Activated CD8-positive, alpha-beta memory T cell treated with anti-CD3 and anti-CD28 coated beads, Interleukin-2, amount 10 ng/mL, durations not matched to agents 7 days and 5 days (primary cell): Measurements from ENCODE around the gene IL4I1. TPM values are rescaled to one million over a fixed set of nuclear protein-coding genes. Genes with fewer than 3 reads are reported as not detected.

Source experiments
- ATAC-seq: fragments of 150-1000 bp; cut with Tn5 transposase; one replicate; pipeline ENCODE4 v1.10.0; 2021; ENCODE audit warnings: moderate library complexity
- CTCF ChIA-PET: fragments of 350-600 bp; sonication (Branson Sonifier 250); formaldehyde crosslinking; loops from one replicate; lab custom pipeline; 2021; ENCODE audit warnings: antibody characterized with exemption; lab: Charles Lee
- DNase-seq: peaks from one replicate; pipeline ENCODE4 v3.0.0-alpha.2; 2020
- H3K27ac Mint-ChIP-seq: one replicate; pipeline ENCODE4 v1.8.0; 2021; ENCODE audit warnings: mild to moderate bottlenecking, mixed read lengths
- H3K27me3 Mint-ChIP-seq: one replicate; pipeline ENCODE4 v1.8.0; 2021; ENCODE audit warnings: mixed read lengths
- H3K36me3 Mint-ChIP-seq: one replicate; pipeline ENCODE4 v1.8.0; 2021; ENCODE audit warnings: mild to moderate bottlenecking, mixed read lengths
- H3K4me1 Mint-ChIP-seq: one replicate; pipeline ENCODE4 v1.8.0; 2021; ENCODE audit warnings: mixed read lengths
- H3K4me3 Mint-ChIP-seq: one replicate; pipeline ENCODE4 v1.8.0; 2021; ENCODE audit warnings: mild to moderate bottlenecking, moderate library complexity, mixed read lengths
- H3K9me3 Mint-ChIP-seq: one replicate; pipeline ENCODE4 v1.8.0; 2022; ENCODE audit warnings: low read depth, mixed read lengths
- total RNA-seq, 2 experiments: library from RNA; stranded (reverse); gene quantifications; one replicate each; pipeline ENCODE4 v1.2.3, GENCODE V29; 2021

The IL4I1 gene
- total RNA-seq, 2 experiments from 2014 or later = 1.7 to 12.3 TPM

DNA sequence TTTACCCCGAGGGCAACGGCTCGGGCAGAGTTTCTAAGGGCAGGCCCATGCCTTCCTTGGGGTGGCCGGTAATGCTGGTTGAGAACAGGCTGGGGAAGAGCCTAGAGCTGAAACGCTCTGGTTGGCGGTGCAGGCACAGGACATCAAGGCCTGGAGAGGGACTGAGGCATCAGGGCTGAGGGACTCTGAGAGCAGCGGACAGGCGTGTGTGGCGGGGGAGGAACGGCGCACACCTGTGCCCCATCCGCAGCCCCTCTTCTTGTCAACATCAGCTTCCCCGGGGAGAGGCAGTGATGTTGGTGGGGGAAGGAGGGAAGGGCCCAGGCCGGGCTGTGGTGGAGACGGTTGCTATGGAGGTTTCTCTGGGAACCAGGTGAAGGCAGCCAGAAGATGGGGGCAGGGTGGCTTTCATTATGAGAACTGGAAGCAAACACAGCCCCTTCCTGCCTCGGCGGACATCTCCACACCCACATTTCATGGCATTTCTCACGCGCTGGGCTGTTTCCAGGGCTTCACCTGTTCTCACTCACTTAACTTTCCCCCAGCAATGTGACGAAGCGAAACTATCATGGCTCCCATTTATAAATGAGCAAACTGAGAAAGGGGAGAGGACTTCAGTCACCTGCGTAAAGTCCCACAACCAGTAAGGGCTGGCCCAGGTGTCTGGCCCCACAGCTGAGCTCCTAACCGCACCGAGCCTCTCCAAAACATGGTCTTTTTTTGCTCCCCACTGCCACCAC lies 24.1 kb upstream of the IL4I1 start:
- no peak overlapping the region for H3K4me3 Mint-ChIP-seq
- DNase-seq (no peak), ATAC-seq (no peak)
- H3K9me3 Mint-ChIP-seq = no peaks in the 10 kb centered on the region
- no peak overlapping the region for H3K27ac Mint-ChIP-seq
- no peaks in the 10 kb centered on the region for H3K27me3 Mint-ChIP-seq
- CTCF ChIA-PET = interaction anchor here (0.5 kb wide), 1 partner anchor 170 kb away, joined by 3 read pairs; no protein-coding TSS in a partner anchor
- peaks cover 47% of the 10 kb centered on the region for H3K36me3 Mint-ChIP-seq
- peaks cover 48% of the 10 kb centered on the region for H3K4me1 Mint-ChIP-seq

DNA sequence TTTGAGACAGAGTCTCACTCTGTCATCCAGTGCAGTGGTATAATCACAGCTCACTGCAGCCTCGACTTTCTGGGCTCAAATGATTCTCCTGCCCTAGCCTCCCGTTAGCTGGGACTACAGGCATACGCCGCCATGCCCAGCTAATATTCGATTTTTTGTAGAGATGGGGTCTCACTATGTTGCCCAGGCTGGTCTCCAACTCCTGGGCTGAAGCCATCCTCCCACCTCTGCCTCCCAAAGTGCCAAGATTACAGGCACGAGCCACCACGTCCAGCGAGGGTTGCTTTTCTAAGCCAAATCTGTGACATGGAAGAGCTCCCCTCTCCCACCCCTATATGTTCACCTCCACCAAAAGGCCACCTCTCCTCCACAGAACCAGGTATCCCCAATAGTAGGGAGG lies 21.4 kb upstream of the IL4I1 start:
- no peaks in the 10 kb centered on the region for H3K9me3 Mint-ChIP-seq
- DNase-seq (no peak), ATAC-seq (no peak)
- CTCF ChIA-PET = interaction anchor here (1.1 kb wide), 1 partner anchor 28 kb away, joined by 3 read pairs; no protein-coding TSS in a partner anchor
- peaks cover 46% of the 10 kb centered on the region for H3K4me1 Mint-ChIP-seq
- H3K27ac Mint-ChIP-seq = no peak overlapping the region
- H3K27me3 Mint-ChIP-seq = no peaks in the 10 kb centered on the region
- H3K4me3 Mint-ChIP-seq = no peak overlapping the region
- H3K36me3 Mint-ChIP-seq = peaks cover 53% of the 10 kb centered on the region

DNA sequence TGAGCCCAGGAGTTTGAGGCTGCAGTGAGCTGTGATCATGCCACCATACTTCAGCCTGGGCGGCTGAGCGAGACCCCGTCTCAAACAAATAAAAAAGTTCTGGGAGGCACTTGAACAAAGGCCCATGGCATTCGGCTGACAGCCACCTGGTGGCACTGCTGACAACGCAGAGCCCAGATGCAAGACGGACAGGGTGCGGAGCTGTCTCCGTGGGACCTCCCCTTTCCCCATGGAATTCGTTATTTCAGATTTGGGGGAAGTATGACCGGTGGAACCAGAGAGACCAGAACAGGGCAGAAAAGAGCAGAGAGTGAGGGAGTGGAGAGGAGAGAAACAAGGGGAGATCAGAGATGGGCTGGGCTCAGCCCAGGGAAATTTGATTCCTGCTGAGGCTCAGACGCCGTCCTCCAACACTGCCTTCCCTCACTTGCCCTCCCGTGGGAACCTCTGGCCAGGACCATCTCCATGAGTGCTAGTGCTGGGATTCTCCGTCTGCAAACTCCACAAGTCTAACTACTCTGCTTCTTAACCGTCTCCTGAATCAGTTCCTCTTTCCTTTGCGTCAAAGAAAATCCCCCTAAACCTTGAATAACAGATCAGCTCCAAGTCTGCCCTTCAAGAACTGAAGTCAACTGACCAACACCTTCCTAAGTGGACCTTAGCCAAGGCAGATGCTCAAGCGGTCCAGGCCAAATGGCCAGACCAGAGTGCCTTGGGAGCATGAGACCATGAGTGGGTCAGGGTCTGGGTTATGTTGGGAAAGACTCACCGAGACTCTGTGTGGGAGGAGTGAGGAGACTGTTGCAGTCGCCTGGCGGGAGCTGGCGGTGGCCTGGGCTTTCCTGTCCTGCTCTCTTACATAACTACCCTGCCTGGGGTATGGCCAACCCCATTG lies 20.4 kb upstream of the IL4I1 start:
- peaks cover 47% of the 10 kb centered on the region for H3K4me1 Mint-ChIP-seq
- H3K36me3 Mint-ChIP-seq = peaks cover 58% of the 10 kb centered on the region
- H3K27ac Mint-ChIP-seq = peak overlapping the region; percentile 41
- no peak overlapping the region for H3K4me3 Mint-ChIP-seq
- no peaks in the 10 kb centered on the region for H3K9me3 Mint-ChIP-seq
- DNase-seq (no peak), ATAC-seq (no peak)
- CTCF ChIA-PET = interaction anchor here (1.1 kb wide), 1 partner anchor 27 kb away, joined by 3 read pairs; no protein-coding TSS in a partner anchor
- no peaks in the 10 kb centered on the region for H3K27me3 Mint-ChIP-seq

DNA sequence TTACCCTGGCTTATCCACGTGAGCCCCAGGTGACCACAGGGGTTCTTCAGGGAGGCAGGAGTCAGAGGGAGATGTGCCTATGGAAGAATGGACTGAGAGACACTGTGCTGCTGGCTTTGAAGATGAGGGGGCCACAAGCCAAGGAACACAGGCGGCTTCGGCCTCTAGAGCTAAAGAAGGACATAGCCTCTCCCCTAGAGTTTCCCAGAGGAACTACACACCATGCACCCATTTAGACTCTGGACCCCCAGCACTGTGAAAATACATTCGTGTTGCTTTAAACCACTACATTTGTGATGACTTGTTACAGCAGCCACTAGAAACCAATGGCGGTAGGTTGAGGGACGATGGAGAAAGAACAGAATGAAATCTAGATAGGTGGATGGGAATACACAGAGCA lies 18.6 kb upstream of the IL4I1 start:
- H3K36me3 Mint-ChIP-seq = peaks cover 53% of the 10 kb centered on the region
- CTCF ChIA-PET = interaction anchor here (0.6 kb wide), 1 partner anchor 863 kb away, joined by 3 read pairs; no protein-coding TSS in a partner anchor
- no peaks in the 10 kb centered on the region for H3K9me3 Mint-ChIP-seq
- H3K27ac Mint-ChIP-seq = no peak overlapping the region
- no peaks in the 10 kb centered on the region for H3K27me3 Mint-ChIP-seq
- no peak overlapping the region for H3K4me3 Mint-ChIP-seq
- no peak for ATAC-seq
- DNase-seq = no peak
- peaks cover 42% of the 10 kb centered on the region for H3K4me1 Mint-ChIP-seq

DNA sequence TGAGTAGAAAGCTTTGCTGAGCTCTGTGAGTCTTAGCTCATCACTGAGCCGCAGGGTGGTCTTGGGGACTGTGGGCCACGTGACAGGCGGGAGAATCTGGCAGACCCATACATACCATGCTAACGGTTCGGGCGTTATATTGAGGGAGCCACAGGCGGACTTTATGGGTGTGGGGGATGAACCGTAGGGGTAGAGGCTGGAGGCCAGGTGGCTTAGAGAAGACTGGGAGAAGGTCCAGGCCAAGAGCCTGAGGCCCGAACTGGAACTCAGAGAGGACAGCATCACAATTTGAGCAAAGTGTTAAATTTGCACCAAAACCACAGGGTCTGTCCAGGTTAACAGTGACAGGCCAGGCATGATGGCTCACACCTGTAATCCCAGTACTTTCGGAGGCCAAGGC lies 17.0 kb upstream of the IL4I1 start:
- CTCF ChIA-PET = interaction anchor here (1.3 kb wide), 1 partner anchor 8 kb away, joined by 3 read pairs; no protein-coding TSS in a partner anchor
- H3K36me3 Mint-ChIP-seq = peaks cover 59% of the 10 kb centered on the region
- no peak overlapping the region for H3K4me3 Mint-ChIP-seq
- H3K4me1 Mint-ChIP-seq = peaks cover 44% of the 10 kb centered on the region
- no peaks in the 10 kb centered on the region for H3K9me3 Mint-ChIP-seq
- DNase-seq (no peak), ATAC-seq (no peak)
- H3K27me3 Mint-ChIP-seq = no peaks in the 10 kb centered on the region
- H3K27ac Mint-ChIP-seq = no peak overlapping the region

DNA sequence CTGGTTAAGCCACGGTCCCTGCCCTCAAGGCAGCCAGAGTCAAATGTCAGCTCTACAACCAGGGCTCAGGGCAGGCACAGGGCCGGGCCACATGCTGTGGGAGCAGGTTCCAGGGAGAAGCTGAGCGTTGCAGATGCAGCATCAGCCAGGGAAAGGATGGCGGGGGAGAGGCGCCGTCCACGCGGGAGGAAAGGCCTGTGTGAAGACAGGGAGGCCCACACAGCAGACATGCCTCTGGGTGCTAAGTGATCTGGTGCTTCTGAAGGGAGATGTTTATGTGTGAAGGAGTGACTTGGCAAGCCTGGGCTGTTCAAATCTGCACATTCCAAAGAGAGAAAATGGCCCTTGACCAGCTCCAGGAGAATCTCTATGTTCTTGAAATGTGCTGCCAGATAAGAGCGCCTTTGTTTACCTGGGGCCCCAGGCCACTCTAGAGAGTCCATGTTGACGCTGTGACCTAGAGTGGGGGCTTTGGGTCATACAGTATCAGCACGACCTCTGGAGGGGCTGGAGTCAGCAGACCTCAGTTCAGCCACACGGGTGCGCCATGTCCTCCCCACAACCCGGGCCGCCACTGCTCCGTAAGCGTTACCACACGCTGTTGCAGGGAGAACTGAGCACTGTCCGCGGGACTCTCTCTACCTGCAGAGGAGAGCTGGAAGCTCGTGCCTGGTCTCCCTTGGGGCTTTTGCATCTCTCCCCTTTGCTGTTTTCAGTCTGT lies 16.4 kb upstream of the IL4I1 start:
- CTCF ChIA-PET = interaction anchor here (1.3 to 1.4 kb wide), 2 partner anchors 9 to 25 kb away, joined by 3 read pairs; no protein-coding TSS in a partner anchor
- no peak for DNase-seq
- H3K27me3 Mint-ChIP-seq = no peaks in the 10 kb centered on the region
- no peak overlapping the region for H3K4me3 Mint-ChIP-seq
- H3K36me3 Mint-ChIP-seq = peaks cover 63% of the 10 kb centered on the region
- H3K4me1 Mint-ChIP-seq = peaks cover 47% of the 10 kb centered on the region
- no peak for ATAC-seq
- peak overlapping the region; percentile 40 for H3K27ac Mint-ChIP-seq
- no peaks in the 10 kb centered on the region for H3K9me3 Mint-ChIP-seq

DNA sequence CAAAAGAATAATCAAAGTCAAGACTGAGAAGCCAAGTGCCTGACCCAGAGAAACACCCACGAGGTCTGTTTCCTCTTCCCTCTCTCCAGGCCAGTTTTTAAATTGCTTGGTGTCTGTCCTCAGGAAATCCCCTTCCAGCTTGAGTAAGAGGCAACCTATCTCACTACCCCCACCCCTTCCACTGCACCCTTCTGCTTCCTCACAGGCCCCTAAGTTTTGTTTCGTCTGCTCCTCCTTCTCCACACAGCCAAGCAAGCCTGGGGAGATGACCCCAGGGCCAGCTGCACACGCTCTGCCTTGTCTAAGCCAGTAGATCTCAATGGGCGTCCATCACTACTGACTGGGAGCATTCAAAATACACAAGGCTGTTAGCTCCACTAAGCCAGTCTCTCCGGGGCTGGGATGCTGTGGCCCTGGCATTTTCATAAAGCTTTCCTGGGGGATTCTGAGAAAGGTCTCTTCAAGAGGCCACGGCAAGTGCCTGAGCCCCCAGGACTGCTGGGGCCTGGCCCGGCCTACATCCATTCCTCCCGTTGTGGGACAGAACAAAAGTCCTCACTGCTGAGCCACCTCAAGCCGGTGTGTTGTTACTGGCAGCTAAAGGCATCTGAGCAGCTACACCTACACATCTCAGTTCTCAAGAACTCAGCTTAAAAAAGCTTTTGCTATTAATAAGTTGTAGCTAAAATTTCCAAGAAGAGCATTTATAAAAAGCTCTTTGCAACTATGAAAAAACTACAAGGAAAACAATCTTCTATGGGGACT lies 14.9 kb upstream of the IL4I1 start:
- no peak for ATAC-seq
- Mint-ChIP-seq H3K9me3 (no peaks in the 10 kb centered on the region), H3K27ac (peak overlapping the region; percentile 35), H3K4me3 (no peak overlapping the region), H3K36me3 (peaks cover 66% of the 10 kb centered on the region), H3K27me3 (no peaks in the 10 kb centered on the region), H3K4me1 (peaks cover 51% of the 10 kb centered on the region)
- DNase-seq = no peak
- CTCF ChIA-PET = interaction anchor here (1.4 kb wide), 1 partner anchor 26 kb away, joined by 3 read pairs; no protein-coding TSS in a partner anchor

DNA sequence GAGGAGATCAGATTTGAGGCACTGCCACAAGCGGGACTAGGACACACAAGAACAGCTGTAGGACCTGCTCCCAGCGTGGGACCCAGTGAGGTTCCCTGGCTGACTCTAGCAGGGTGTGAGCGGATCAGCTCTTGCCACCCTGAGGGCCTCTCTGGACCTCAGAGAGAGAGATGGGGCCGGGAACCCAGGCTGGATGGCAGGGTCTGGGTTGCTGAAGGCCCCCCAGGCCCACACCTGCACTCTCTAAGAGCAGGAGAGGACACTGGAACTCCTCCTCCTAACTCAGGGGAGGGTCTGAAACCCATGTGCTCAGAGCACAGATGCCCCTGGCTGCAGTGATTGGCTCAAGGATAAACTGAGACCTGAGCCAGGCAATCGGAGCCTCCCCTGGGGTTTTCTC lies 13.5 kb upstream of the IL4I1 start:
- H3K4me1 Mint-ChIP-seq = peaks cover 52% of the 10 kb centered on the region
- CTCF ChIA-PET = no interaction called here
- ATAC-seq = no peak

DNA sequence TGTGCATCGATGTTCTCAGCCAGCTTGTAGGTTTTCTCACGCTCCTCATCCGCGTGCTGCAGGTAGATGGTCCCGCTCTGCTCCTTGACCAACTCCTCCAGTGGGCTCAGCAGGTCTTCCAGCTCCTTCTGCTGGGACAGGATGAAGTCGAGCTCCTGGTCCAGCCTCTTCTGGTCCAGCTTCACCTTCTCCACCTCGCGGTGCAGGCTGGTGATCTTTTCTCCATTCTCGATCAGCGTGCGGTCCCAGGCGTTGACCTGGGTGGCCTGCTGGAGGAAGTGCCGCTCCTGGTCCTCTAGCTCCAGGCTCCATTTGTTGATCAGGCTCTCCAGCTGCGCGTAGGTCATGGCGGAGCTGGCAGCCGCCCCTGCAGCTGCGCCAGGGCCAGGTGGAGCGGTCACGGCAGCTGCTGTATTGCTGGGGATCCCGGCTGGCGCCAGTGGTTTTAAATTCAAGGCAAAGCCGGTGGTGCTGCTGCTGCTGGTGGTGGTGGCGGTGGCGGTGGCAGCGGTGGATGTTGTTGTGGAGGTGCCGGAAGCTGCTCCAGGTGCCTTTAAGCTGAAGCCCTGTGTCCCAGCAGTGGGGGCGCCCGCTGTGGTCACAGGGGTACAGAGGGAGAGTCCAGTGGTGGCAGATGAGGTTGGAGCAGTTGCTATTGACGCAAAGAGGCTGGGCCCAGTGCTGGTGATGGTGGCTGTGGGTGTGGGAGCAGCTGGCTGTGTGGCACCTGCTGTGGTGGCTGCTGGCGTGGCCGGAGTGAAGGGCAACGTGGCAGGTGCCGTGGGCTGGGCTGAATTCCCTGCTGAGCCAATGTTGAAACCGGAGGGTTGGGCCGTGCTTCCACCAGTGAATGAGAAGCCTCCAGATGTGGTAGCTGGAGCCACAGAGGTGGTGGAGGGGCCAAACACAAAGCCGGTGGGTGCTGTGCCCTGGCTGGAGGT lies 12.1 kb upstream of the IL4I1 start:
- Mint-ChIP-seq H3K9me3 (no peaks in the 10 kb centered on the region), H3K27me3 (no peaks in the 10 kb centered on the region), H3K4me1 (peaks cover 46% of the 10 kb centered on the region), H3K4me3 (no peak overlapping the region), H3K27ac (no peak overlapping the region), H3K36me3 (peaks cover 55% of the 10 kb centered on the region)
- DNase-seq = no peak
- ATAC-seq = no peak
- CTCF ChIA-PET = no interaction called here

More for the DNA sequence above, 13.5 kb upstream of the IL4I1 start:
- no peak overlapping the region for H3K27ac Mint-ChIP-seq
- H3K36me3 Mint-ChIP-seq = peaks cover 66% of the 10 kb centered on the region
- no peaks in the 10 kb centered on the region for H3K9me3 Mint-ChIP-seq
- no peaks in the 10 kb centered on the region for H3K27me3 Mint-ChIP-seq
- no peak overlapping the region for H3K4me3 Mint-ChIP-seq
- no peak for DNase-seq

DNA sequence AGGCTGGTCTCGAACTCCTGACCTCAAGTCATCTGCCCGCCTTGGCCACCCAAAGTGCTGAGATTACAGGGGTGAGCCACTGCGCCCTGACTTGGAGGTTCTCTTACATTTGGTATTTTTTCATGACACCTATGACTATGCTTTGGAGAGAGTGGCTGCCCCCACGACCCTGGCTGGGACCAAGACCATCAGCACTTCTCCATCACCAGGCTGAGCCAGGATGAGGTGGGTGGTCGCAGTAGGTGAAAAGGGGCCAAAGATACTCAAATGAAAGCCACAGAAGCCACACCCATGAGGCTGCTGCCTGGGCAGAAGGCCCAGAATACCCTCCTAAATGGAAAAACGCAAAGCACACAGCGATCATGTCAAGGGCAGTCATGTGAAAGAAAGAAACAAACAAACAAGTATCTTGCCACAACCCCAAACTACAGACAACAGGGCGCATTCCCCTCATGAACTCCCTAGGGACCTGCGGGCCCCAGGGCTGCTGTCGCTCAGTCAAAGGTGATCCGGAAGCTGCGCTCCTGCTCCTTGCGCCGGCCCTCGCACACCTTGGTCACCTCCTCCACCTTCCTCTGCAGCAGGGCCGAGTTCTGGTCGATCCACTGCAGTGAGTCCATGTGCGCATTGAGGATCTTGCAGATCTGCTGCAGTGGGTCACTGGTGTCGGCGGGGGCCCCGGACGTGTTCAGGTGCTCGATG lies 11.2 kb upstream of the IL4I1 start:
- CTCF ChIA-PET = interaction anchor here (0.8 to 0.9 kb wide), 2 partner anchors 14 to 18 kb away, joined by 3 read pairs; no protein-coding TSS in a partner anchor
- peaks cover 46% of the 10 kb centered on the region for H3K36me3 Mint-ChIP-seq
- no peaks in the 10 kb centered on the region for H3K9me3 Mint-ChIP-seq
- ATAC-seq = no peak
- H3K27me3 Mint-ChIP-seq = no peaks in the 10 kb centered on the region
- no peak overlapping the region for H3K4me3 Mint-ChIP-seq
- no peak overlapping the region for H3K27ac Mint-ChIP-seq
- DNase-seq = no peak
- peaks cover 39% of the 10 kb centered on the region for H3K4me1 Mint-ChIP-seq

DNA sequence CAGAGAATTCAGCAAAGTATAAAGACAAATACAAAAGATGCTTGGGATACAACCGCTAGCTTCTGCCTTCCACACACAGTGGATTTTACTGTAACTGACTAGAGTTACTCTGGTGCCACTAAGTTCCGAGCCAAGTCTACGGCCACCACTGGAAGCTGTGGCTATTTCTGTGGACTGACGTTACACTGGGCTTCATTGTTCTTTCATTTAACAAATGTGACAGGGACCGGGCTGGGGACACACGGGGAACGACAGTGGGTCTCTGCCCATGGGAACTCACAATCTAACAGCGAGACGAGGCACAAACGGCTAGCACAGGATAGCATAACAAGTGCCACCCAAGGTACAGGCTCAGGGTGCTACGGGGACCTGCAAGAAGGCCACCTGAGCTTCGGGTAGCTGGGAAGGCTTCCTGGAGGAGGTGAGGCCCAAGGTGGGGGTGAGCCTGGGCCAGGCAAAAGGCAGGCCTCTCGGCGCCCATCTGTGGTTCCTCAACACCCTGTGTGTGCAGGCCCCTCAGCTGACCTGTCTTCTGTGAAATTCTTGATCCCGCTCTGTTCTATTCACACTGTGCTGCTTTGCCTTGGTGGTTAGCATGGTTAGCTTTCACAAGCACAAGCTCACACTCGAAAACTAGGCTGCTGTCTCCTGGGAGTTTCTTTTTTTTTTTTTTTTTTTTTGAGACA lies 10.3 kb upstream of the IL4I1 start:
- Mint-ChIP-seq H3K27ac (no peak overlapping the region), H3K4me1 (peaks cover 34% of the 10 kb centered on the region), H3K27me3 (no peaks in the 10 kb centered on the region), H3K4me3 (no peak overlapping the region), H3K36me3 (peaks cover 42% of the 10 kb centered on the region), H3K9me3 (no peaks in the 10 kb centered on the region)
- CTCF ChIA-PET = interaction anchor here (0.8 to 1.1 kb wide), 3 partner anchors 15 to 31 kb away, joined by 3 read pairs; no protein-coding TSS in a partner anchor
- ATAC-seq = no peak
- no peak for DNase-seq
